GM18520 (cell line): ENCODE data around the gene SLC19A1.

Experiments
- ATAC-seq: cut with Tn5 transposase; IDR thresholded peaks from one replicate; pipeline ENCODE4 v1.9.1; 2021; ENCODE audit not compliant: unreplicated experiment

SLC19A1 gene

DNA sequence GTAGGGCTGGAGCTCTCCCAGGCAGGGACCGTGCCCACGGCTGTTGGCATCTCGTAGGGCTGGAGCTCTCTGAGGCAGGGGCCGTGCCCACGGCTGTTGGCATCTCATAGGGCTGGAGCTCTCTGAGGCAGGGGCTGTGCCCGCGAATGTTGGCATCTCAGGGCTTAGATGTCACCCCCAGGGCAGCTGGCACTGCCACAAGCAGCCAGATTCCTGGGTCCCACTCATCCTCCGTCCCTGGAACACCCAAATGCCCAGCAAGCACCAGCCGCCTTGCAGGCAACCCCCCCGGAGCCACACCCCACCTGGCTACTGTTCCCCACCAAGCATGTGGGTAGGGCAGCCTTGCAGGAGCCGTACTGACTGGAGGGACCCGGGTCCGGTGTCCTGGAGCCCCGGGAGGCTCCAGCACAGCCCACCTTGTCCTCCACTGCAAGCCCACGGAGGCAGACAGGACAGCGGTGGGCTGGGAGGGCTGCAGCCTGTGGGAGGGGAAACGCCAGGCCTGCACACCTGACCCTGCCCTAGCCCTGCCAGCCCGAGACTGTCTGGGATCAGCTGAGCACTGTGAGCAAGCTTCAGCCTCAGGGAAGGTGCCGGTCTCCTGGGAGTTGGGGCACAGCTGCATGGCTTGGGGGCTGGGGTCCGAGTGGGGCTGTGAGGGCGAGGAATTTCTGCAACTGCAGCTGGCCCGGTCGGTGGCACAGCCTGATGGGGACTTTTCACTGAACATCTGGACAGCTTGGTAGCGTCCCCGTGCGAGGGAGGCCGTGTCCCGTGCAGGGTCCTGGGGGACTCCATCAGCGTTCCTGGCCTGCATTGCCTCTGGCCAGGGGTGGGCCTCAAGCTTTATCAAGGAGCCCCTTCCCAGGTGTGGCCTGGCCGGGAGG lies 83.7 kb downstream of the SLC19A1 start:
- no peak for ATAC-seq

DNA sequence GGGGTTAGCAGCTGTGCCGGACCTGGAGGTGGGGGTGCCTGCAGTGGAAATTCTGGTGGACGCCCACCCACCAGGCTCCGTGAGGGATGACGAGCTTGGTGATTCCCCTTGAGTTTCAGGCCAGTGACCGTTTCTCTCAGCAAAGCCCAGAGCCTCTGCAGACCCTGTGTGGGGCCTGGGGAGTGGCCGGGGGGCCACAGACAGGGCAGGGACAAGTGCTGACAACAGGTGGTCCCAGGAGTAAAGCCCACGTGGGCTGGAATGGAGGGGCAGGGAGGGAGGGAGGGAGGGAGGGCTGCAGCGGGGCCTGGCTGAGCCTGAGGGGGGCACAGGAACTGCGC lies 84.4 kb downstream of the SLC19A1 start:
- no peak for ATAC-seq

DNA sequence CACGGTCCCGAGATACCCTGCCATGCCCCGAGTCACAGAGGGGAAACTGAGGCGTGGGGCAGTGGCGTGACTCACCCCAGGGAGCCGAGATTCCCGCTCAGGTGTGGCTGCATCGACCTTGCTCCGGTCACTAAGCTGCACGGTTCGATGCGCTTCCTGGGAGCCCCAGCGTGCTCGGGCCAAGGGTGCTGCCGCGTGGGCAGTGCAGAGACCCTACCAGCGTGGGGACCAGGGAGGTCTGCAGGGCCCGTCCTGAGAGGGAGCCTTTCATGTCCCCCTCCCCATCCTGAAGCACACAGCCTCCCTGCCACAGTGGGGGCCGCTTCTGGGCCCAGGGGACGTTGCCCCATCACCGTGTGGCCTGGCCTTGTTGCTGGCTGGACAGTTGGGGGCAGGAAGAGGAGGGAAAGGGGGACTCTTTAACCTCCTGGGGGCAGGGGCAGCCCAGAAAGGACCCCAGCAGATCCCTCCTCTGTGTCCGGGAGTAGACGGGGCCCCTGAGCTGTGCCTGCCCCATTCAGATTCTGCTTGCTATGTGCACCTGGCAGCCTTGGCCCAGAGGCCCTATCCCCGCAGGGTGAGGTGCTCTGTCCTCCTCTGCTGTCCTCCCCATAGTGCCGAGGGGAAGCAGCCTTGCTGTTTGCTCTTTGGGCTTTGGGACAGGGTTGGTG lies 84.9 kb downstream of the SLC19A1 start:
- no peak for ATAC-seq

DNA sequence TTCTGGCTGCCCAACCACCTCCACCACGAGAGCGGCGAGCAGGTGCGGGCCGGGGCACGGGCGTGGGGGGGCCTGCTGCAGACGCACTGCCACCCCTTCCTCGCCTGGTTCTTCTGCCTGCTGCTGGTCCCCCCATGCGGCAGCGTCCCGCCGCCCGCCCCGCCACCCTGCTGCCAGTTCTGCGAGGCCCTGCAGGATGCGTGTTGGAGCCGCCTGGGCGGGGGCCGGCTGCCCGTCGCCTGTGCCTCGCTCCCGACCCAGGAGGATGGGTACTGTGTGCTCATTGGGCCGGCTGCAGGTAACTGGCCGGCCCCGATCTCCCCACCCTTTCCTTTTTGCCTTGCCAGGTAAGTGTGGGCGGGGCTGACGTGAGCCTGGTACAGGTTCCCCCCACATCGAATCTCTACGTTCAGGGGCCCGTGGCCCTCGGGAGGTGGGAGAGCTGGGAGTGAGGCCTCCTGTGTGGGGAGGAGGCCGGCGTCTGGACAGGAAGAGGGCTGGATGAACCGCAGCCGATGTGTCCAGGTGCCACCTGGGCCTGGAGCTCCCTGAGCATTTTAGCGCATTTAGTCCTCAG lies 85.6 kb downstream of the SLC19A1 start:
- no peak for ATAC-seq

DNA sequence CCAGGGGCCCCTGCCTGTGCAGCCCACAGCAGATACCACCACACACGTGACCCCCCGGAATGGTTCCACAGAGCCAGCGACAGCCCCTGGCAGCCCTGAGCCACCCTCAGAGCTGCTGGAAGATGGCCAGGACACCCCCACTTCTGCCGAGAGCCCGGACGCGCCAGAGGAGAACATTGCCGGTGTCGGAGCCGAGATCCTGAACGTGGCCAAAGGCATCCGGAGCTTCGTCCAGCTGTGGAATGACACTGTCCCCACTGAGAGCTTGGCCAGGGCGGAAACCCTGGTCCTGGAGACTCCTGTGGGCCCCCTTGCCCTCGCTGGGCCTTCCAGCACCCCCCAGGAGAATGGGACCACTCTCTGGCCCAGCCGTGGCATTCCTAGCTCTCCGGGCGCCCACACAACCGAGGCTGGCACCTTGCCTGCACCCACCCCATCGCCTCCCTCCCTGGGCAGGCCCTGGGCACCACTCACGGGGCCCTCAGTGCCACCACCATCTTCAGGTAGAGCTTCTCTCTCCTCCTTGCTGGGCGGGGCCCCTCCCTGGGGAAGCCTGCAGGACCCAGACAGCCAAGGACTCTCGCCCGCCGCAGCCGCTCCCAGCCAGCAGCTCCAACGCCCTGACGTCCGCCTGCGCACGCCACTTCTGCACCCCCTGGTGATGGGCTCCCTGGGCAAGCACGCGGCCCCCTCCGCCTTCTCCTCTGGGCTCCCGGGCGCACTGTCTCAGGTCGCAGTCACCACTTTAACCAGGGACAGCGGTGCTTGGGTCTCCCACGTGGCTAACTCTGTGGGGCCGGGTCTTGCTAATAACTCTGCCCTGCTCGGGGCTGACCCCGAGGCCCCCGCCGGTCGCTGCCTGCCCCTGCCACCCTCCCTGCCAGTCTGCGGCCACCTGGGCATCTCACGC lies 86.3 kb downstream of the SLC19A1 start:
- ATAC-seq = no peak

DNA sequence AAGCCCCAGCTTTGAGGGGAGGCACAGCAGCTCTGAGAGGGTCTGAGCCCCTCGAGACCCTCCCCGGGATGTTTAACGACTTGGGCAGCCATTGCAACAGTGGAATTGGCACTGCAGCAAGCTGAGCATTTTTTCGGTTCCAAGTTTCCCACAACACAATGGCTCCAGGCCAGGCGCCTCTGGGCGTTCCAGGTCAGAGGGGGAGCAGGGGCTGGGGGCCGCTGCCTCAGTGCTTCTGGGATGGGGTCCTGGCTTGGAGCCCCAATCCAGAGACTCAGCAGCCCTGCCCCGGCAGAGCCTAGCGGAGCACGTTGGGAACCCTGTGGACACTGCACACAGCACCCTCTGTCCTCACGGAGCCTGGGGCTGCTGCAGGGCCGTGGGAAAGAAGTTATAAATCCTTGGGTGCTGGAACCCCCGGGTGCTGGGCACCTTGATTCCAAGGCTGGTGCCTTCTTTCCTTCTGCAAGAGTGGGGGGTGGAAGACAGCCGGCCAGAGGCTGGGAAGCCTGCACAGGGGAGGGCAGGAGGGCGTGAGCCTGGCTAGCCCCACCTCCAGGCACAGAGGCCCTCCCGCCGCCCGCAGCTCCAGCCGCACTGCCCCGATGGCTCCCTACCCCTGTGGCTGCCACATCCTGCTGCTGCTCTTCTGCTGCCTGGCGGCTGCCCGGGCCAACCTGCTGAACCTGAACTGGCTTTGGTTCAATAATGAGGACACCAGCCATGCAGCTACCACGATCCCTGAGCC lies 87.1 kb downstream of the SLC19A1 start:
- ATAC-seq = no peak

DNA sequence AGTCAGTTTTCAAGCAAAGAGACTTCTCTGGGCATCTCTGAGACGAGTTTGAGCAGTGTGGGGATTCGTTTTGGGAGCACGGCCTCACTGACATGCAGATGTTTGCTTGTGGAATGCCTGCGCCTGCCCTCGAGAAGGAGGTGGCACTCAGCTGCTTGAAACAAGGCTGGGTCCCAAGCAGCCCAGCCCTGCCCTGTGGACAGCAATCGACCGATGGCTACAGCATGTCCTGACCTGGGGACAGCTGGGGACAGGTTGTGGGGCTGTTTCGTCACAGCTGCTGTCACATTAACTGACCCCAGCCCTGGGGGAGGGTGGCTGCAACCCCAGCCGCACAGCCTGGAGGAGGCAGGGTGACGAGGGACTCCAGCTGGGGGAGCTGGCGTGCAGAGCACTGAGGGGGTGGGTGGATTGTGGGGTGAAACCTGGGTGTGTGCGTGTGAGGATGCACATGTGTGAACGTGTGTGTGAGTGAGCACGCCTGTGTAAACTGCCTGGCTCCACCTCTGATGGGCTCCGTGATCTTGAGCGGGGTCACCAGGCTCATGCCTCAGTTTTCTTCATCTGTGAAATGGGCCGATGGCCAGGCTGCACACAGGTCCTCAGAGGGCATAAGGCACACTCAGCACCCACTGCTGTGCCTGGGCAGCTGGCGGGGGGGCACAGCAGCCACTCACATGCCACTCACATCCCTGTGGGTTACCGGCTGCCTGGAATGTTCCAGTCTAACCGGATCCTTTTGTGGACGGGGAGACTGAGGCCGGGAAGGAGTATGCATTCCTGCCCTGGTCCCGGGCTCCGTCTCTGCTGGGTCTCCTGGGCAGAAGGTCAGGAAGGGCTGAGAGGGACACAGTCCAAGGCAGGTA lies 87.9 kb downstream of the SLC19A1 start:
- ATAC-seq = no peak

DNA sequence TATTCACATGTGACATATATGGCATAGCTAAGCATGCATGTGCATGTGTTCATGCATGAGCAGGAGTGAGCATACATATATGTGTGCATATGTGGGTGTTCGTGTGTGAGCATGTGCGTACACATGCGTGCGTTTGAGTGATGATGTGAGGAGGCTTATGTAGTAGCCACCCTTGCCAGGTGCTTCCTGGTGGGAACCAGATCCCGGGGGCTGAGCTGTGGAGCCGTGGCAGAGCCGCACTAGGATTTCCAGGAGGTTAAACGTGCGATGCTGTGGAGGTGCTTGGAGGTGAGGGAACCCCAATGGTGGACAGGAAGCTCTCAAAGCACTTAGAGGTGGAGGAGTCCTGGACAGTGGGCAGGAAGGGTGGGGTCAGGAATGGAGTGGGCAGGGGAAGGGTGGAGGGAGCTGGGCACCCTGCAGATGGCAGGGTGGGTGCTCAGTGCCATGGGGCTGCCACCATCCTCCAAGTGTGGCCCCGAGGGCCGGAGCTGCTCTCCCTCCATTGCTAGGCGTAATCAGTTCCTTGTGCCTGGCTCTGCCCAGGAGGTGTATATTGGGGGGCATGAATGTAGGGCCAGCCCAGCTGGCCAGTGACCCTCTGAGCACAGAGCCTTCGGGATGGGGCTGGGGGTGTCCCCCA lies 88.8 kb downstream of the SLC19A1 start:
- no peak for ATAC-seq

DNA sequence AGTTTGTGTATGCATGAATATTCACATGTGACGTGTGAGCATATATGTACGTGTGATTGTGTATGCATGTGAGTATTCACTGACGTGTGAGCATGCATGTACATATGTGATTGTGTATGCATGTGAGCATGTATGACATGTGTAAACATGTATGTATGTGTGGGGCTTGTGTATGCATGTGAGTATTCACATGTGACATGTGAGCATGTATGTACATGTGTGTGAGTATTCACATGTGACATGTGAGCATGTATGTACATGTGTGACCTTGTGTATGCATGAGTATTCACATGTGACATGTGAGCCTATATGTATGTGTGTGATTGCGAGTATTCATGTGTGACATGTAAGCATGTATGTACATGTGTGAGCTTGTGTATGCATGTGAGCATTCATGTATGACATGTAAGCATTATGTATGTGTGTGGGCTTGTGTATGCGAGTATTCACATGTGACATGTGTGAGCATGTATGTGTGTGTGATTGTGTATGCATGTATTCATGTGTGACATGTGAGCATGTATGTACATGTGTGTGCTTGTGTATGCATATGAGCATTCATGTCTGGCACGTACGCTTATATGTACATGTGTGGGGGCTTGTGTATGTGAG lies 89.4 kb downstream of the SLC19A1 start:
- ATAC-seq = no peak

DNA sequence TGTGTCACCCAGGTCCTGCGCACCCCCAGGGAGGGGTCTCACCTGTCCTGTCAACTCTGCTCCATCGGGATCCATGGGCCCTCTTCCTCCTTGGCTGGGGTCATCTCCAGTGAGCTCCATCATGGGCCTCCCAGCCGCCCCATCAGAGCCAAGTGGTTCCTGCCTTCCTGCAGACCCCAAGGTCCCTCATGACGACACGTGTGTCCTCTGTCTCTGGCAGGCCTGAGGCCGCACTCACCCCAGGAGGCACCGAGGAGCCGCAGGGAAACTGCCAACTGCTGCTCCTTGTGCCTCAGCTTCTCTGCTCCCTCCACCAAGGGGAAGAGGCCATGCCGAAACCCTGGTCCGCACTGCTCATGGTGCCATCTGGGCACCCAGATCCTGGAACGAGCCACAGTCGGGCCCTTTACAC lies 90.5 kb downstream of the SLC19A1 start:
- ATAC-seq = no peak

DNA sequence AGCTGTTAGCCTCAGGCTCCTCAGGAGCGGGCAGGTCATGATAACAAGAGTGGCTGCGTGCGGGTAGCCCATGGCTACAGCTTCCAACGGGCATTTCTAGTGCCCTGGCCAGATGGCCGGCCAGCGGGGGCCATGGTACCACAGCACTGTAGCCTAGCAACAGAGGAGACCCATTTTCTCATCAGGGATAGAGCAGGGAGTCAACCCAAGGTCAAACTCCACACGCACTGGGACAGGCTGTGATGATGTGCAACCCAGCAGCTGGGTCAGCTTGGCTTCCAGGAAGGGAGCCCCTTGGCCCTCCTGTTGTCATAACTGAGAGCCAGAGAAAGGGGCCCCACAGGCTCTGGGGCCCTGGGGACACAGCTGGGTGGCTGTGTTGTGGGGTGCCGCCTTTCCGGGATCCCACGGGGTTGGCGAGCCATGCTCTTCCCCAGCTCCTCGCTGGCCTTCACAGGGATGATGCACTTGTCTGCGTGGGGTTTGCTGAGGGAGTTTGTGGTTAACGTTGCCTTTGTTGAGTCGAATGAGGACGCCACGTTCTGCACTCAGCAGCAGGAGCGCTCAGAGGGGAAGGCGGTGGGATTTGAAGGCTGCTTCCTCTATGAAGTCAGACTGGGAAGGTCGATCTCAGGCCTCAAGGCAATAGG lies 91.0 kb downstream of the SLC19A1 start:
- no peak for ATAC-seq

DNA sequence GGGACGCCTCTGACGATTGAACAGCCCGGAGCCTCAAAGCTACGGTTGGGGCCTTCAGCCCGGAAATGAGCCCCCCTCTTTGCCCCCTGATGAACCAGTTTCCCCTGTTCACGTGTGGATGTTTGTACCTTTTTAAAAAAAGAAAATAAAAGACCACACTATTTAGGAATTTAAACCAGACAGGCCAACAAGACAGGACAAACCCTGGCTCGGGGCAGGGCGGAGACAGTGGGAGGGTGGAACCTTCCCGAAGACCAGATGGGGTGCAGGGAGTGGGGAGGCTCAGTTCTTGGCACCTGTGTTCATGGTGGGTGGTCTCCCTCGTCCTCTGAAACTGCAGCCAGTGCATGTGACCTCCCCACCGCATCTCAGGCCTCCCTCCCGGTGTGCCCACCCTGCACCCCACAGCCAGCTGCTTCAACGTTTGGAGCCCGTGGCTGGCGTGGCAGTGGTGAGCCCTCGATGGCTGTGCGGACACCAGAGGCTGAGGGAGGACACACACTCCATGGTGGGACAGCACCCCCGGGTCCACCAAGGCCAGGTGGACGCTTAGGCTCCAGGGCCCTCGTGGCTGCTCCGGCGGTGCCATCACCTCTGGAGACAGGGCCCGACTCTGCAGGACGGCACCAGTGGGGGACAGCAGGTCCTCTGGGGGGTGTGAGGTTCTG lies 91.7 kb downstream of the SLC19A1 start:
- ATAC-seq = no peak

DNA sequence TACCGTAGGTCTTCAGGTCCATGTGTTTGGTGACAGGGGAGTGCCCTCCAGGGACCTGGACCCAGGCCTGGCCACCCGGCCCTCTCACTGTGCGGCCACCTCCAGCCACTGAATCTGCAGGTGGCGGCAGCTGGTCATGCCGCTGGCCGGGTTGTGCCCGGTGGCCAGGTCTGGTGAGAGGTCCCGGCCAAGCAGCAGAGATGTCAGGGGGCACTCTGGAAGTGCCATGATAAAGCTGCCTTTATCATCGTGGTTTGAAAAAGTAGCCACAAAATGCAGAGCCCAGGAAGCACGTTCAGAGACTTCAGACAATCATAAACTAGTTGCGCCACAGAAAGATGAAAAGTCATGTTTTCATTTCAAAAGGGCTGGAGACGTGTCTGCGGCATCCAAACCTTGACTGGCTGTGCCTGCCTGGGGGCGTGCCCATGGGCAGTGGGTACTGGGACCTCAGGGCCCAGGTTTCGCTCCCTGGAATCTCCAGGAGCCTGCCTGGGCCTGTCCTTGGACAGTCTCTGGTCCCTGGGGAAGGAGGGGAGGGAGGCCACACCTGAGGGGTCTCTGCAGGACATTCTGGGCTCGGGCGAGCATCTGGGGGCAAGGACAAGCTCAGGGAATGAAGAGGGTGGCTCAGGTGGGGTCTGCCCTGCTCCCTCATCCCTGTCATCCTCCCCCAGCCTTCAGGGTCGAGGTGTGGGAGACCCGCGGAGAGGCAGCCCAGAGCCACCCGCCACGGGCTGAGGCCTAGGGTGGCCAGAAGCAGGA lies 92.4 kb downstream of the SLC19A1 start:
- ATAC-seq = no peak

DNA sequence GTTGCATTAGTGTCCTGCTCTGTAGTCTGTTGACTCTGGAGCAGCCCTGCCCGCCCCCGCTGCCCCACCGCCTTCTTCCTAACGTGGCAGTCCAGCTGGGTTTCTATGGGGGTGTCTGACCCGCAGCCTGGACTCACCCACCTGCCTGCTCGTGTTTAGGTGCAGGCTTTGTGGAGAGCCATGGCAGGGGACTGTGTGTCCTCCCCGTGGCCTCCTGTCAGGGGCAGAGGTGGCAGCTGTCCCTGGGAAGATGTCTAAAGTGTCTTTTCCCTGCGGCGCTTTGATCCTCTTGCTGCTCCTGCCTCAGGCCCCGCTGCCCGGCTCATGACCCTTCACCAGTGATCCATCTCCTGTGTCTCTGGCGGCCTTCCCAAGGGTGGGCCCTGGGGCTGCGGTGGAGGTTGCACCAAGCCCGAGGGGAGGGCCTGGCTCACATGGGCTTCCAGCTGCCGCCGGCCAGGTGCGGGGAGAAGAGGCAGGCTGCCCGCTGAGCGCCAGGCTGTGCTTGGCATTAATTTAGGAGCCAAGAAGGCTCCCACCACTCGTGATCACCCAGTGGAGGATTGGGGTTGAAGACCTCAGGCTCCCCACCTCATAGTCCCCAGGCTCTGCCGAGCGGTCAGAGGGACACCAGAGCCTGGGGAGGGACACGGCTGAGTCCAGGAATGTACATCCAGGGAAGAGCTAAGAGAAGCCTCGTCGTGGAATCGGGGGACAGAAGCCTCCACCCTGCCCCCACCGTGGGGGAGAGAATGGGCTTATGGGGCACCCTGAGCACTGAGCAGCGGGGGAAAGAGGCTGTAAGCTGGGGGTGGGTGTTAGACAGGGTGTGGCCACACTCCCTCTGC lies 93.2 kb downstream of the SLC19A1 start:
- no peak for ATAC-seq

DNA sequence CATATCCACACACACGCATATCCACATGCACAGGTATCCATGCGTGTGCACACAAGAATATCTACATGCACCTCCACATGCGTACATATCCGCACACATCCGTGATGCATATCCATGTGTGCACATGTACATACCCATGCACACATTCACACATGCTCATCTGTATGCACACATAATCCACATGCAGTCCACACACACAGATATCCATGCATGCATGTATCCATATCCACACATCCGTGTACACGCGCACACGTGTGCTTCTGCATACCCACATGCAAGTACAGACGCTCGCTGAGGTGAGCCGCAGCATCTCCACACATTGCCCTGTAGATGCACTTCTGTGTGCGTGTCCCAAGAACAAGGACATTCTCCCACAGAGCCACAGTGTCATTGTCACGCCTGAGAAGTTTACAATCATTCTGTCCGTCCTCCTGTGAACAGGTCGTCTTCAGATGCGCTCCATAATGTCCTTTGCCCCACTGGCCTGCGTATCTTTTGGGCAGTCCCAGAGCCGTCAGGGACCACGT lies 93.9 kb downstream of the SLC19A1 start:
- no peak for ATAC-seq
